HG02798 (cell line): ENCODE results near the gene PSKH1.
"Not testable (repeated sequence)": the region's sequence is repeated elsewhere in the genome, so short reads cannot be mapped to it uniquely, and the experiment has no call there.

Experiments used
- ATAC-seq: cut with Tn5 transposase; IDR thresholded peaks from one replicate; pipeline ENCODE4 v1.9.1; 2021; ENCODE audit warnings: mild to moderate bottlenecking; ENCODE audit not compliant: unreplicated experiment, poor library complexity

The PSKH1 gene

GRCh38 chr16:67892899-67893742, at the start of gene PSKH1:
TSS of gene PSKH1 (plus strand) at chr16:67893254. CDS start at chr16:67908750, 15,496 bp downstream.
- peak; percentile 95 for ATAC-seq

DNA sequence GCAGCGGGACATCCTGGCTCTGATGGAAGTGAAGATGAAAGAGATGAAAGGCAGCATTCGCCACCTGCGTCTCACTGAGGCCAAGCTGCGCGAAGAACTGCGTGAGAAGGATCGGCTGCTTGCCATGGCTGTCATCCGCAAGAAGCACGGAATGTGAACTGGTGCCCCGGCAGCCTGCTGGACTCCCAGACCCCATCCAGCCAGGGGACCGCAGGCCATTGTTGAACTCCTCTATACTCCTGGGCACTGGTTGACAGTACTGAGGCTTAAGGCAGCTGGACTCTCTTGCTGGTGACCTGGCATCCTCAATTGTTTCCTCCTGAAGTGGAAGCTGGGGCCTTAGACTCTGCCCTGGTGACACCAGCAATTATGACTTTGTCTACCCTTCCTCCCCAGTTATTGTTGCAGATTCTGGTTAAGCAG, 49.7 kb upstream of the PSKH1 start:
- no peak for ATAC-seq

- no peak for ATAC-seq
Observed at GRCh38 chr16:67844497-67844896, 48.6 kb upstream of the PSKH1 start.

GRCh38 chr16:67845291-67846062, 47.6 kb upstream of the PSKH1 start:
- ATAC-seq, result no peak

GRCh38 chr16:67846063-67846319, 47.1 kb upstream of the PSKH1 start:
- no peak for ATAC-seq

- peak; percentile 65 for ATAC-seq
Observed at GRCh38 chr16:67846320-67847063, 46.6 kb upstream of the PSKH1 start, which contains the start of gene NUTF2. TSS of gene NUTF2 (plus strand) at chr16:67846933. CDS start at chr16:67865131, 18,198 bp downstream.

DNA sequence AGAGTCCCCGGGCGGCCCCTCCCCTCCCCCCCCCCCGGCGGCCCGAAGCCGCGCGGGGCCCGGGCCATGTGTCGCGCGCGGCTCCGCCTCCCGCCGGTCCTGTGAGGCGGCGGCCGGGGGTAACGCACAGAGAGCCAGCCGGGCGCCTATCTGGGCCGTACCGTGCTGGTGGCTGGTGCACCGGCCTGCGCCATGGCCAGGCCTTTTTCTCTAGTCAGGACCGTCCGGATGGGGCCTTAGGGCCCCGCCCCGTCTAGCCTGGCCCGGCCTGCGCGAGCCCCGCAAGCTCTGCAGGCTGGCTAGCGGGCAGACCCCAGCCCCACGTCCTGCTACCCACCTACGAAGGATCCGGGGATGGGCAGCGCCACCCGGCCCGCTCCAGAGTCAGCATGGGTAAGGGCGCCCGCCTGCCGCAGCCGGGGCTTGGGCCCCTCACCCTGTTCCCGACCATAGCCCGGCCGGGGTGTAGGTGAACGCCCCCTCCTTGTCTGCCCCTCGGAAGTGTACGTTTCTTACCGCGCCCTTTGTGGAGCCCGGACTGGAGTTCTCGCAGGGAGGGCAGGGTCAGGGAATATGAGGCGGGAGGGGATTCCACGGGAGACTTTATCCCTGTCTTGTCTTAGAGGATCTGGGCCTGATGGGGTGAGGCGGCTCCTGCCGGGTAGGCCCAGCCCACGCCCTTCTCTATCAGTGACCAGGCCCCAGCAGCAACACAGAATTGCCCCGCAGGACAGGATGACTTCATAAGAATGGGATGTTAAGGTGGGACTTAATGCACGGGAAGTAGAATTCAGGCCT, 45.8 kb upstream of the PSKH1 start, which contains the start of gene CENPT:
TSS of gene CENPT (minus strand) at position 630 of the 798 bp plus-strand sequence. CDS start 13,834 bp downstream, outside the sequence.
- peak; percentile 39 for ATAC-seq

DNA sequence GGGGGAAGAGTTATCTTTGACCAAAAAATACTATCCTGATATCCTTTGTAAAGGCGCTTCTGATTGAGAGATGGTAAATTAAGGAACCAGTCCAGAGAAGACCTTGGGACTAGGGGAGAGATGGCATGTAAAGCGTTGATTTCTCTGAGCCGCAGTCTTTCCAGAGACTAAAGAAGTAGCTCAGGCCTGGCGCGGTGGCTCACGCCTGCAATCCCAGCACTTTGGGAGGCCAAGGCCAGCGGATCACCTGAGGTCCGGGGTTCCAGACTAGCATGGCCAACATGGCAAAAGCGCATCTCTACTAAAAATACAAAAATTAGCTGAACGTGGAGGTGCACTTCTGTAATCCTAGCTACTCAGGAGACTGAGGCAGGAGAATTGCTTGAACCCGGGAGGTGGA, 44.9 kb upstream of the PSKH1 start:
- ATAC-seq, result no peak

DNA sequence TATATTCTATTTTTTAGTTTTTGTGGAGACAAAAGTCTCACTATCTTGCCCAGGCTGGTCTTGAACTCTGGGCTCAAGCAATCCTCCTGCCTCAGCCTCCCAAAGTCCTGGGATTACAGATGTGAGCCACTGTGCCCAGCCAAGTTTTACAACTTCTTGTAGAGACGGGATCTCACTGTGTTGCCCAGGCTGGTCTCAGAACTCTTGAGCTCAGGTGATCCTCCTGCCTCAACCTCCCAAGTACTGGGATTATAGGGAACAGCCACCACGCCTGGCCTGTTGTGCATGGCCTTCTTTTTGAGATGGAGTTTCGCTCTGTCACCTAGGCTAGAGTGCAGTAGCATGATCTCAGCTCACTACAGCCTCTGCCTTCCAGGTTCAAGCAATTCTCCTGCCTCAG, 39.4 kb upstream of the PSKH1 start:
- ATAC-seq, result no peak

- ATAC-seq, result no peak
Observed at GRCh38 chr16:67855789-67856188, 37.3 kb upstream of the PSKH1 start.

GRCh38 chr16:67856927-67857546, 36.0 kb upstream of the PSKH1 start:
- ATAC-seq, result no peak

- ATAC-seq, result no peak
Observed at GRCh38 chr16:67857547-67858233, 35.4 kb upstream of the PSKH1 start.

DNA sequence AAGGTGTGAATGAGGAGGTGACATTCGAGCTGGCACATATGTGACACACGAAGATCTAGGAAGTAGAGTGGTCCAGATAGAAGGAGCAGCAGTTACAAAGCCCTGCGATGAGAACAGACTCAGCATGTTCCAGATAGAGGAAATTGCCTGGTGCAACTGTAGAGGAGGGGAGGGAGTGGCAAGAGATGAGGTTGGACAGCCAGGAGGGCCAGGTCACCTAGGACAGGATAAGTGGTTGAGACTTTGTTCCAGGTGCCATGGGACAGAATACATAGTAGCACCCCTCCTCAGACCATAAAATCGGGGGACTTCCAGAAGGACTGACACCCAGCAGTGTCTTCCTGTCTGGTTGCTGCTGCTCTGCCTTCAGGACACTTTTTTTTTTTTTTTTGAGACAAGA, 34.6 kb upstream of the PSKH1 start:
- no peak for ATAC-seq

DNA sequence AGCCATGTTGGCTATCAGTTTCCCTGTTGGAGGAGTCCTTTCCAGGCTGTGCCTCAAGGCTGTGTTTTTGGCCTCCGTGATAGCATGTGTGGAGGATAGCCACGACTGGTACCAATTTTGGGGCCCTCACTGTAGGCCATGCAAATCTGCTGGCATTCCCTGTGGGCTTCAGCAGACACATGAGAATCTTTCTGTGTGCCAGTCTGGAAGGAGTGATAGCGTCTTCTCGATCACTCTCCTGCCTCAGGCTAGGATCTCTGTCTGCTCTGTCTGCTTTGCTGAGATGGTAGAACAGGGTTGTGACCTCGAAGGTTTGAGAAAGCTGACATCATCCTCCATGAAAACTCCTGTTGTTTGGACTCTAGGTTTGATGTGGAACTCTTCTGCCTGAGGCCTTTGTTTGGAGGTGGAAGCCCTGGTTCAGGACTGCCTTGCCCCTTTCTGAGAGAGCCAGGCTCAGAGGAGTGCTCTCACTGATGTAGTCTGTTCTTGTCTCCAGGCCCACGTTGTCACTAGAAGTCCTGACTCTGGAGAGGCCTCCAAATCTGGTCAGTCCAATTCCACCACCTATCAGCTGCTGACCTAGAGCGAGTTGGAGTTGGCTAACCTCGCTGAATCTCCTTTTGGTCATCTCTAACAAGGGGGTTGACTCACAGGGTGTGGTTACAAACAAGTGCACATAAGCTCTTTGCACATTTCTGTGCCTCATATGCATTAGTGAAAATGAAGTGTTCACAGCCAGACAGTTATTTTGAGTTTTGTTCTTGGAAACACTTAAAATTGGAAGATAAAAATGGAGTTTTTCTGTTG, 32.3 kb upstream of the PSKH1 start:
- no peak for ATAC-seq

DNA sequence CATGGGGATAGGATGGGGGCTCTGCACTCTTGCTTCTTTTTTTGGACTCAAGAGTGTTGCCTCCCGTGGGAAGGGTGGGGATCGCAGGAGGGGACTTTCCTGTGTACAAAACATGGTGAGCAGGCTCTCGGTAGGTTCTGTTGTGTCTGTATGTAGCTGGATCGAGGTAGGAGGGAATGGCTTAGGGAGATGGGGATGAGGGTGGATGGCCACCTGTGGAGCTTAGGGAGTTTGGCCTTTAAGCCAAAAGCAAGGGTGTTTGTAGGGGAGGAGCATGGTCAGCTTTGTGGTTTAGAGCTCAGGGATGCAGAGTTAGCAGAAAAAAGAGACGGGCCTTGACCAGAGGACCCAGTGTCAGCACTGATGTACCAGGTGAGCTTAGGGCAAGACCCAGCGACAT, 31.2 kb upstream of the PSKH1 start:
- ATAC-seq, result no peak

GRCh38 chr16:67862623-67863583, 30.2 kb upstream of the PSKH1 start:
- ATAC-seq, result no peak

GRCh38 chr16:67864044-67864443, 29.0 kb upstream of the PSKH1 start:
- not testable (repeated sequence) for ATAC-seq
